ENCODE results near the gene RAPGEF3. TPM values are rescaled to one million over a fixed set of nuclear protein-coding genes. Genes with fewer than 3 reads are reported as not detected.

RAPGEF3 gene
- total RNA-seq, 2 experiments from 2014 or later = 0.94 to 1.1 TPM

- peaks cover 21% of the 10 kb centered on the region for H3K36me3 Mint-ChIP-seq
- H3K27me3 Mint-ChIP-seq = no peaks in the 10 kb centered on the region
- no peaks in the 10 kb centered on the region for H3K9me3 Mint-ChIP-seq
- POLR2A ChIA-PET = interaction anchor here (0.7 to 2.0 kb wide), 3 partner anchors 10 to 54 kb away, joined by 3 to 5 read pairs (median 3); partner anchors contain the start of gene RPAP3
- peaks cover 56% of the 10 kb centered on the region for H3K4me1 Mint-ChIP-seq
- ATAC-seq (ENCODE audit: low read depth) = no peak
- DNase-seq = no peak
- peak overlapping the region; percentile 58 for H3K4me3 Mint-ChIP-seq
- H3K27ac Mint-ChIP-seq = peak overlapping the region; percentile 90
Measured at GRCh38 chr12:47722941-47723631, 35.6 kb downstream of the RAPGEF3 start.

DNA sequence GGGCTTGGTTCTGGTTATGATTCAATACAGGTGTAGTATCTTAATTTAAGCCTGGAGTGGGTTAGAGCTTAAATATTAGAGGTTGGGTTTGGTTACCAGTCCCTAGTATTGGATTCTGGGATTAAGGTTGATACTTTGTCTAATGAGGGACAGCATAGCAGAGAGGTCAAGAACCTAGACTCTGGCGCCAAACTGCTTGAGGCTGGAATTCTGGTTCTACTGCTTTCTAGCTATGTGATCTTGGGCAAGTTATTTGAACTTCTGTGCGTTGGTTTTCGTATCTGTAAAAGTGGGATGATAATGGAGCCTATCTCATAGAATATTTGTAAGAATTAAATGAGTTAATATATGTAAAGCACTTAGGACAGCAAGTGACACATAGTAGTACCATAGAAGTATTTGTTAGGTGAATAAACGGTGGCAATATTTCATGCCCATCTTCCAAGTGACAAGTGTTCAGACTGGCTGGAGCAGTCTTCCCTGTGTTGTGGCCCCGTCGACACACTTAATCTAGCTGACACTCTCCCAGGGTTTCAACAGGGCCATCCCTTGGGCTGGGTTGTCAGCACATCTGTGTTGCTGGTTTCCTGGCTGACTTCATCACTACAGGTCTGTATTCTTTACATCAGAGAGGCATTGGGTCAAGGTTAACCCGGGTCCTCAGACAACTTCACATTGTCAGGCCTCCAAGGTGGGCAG, 36.4 kb downstream of the RAPGEF3 start:
- POLR2A ChIA-PET = interaction anchor here (1.1 to 2.0 kb wide), 3 partner anchors 11 to 36 kb away, joined by 3 to 10 read pairs (median 5); partner anchors contain the start of genes RAPGEF3 and RPAP3
- Mint-ChIP-seq H3K9me3 (no peaks in the 10 kb centered on the region), H3K36me3 (peaks cover 21% of the 10 kb centered on the region), H3K27me3 (no peaks in the 10 kb centered on the region), H3K4me3 (peak overlapping the region; percentile 69), H3K4me1 (peaks cover 64% of the 10 kb centered on the region), H3K27ac (peak overlapping the region; percentile 90)
- ATAC-seq (ENCODE audit: low read depth) = no peak
- no peak for DNase-seq

DNA sequence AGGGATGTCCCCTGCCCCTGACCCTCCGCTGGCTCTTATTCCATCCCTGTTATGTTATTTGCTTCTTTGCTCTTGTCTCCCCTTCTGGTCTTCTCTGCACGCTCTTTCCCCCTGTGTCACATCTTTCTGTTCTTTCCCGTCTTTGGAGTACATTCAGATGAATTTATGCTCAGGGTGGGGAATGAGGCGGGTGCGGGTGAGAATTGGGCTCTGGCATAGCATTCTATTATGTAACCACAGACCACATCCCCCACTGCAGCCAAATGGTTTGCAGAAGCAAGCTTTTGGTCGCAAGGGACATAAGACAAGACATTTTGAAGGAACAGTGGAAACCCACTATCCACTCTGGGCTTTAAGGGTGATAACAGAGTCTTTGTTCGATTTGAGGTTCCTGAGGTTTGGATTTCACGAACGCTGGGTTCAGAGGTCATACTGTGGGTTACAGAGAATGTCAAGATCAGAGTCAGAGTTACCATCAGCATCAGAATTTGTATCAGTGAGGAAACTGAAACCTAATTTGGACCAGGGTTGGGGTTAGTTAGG, 37.2 kb downstream of the RAPGEF3 start:
- Mint-ChIP-seq H3K27ac (peak overlapping the region; percentile 90), H3K27me3 (no peaks in the 10 kb centered on the region), H3K9me3 (no peaks in the 10 kb centered on the region), H3K36me3 (peaks cover 21% of the 10 kb centered on the region), H3K4me3 (peak overlapping the region; percentile 69), H3K4me1 (peaks cover 64% of the 10 kb centered on the region)
- peak; percentile 55 for ATAC-seq (ENCODE audit: low read depth)
- DNase-seq = no peak
- POLR2A ChIA-PET = interaction anchor here (1.1 to 2.0 kb wide), 4 partner anchors 12 to 86 kb away, joined by 3 to 10 read pairs (median 4); partner anchors contain the start of genes RAPGEF3 and RPAP3

DNA sequence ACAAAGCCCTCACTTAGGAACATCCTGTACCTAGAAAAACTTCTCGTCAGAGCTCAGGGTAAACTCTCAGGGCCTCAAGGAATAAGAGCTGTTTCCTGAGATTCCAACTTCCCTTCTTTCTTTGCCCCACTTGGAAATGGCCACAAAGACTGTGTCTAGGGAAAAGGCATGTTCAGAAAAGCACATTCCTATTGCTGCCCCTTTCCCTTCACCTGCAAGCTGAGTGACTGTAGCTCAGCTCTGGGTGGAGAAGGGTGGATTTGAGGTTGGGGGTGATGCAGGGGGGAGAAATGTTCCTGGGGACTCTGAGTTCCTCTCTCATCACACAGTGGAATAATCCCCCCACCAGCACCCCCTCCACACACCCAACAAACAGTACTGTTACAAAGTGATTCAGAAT, 40.1 kb downstream of the RAPGEF3 start:
- ATAC-seq (ENCODE audit: low read depth) (no peak), DNase-seq (no peak)
- no peak overlapping the region for H3K4me3 Mint-ChIP-seq
- POLR2A ChIA-PET = interaction anchor here (0.9 to 1.4 kb wide), 3 partner anchors 13 to 171 kb away, joined by 3 to 5 read pairs (median 3); partner anchors contain the start of gene RPAP3
- H3K36me3 Mint-ChIP-seq = peaks cover 11% of the 10 kb centered on the region
- no peaks in the 10 kb centered on the region for H3K9me3 Mint-ChIP-seq
- H3K27ac Mint-ChIP-seq = no peak overlapping the region
- H3K4me1 Mint-ChIP-seq = peaks cover 56% of the 10 kb centered on the region
- H3K27me3 Mint-ChIP-seq = no peaks in the 10 kb centered on the region

DNA sequence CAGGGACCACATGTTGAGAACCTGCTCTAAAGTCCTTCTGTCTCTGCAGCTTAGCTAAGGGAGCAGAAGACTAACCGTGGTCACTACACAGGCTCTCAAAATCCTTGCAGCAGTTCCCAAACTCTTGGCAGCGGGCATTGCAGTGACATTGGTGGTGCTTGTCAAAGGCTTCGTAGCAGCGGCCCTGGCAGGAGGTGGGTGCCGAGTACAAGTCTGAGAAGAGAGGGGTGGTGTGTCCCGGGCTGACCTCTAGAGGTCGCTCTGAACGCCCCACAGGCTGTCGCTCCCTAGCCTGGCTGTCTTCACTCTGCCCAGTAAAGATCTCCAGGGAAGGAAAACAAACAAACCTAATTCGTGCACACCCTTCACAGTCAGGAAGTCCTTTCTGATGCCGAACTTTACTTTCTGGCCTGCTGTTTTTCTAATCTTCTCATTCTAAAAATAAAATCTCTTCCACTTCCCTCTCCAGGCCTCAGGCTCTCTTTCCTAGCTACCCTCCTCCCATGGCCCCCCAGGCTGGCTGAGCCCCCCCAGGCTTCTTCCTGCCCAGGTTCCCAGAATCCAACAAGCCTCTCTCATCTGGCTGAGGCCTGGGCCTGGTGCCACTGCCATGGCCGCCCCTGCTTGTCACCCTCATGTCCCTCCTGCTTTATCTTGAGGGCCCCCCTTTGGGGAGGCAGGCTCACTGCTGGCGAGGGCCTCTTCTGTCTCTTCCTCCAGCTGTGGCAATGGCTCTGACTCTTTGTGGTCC, 41.1 kb downstream of the RAPGEF3 start:
- H3K36me3 Mint-ChIP-seq = peaks cover 7% of the 10 kb centered on the region
- peak; percentile 68 for DNase-seq
- peak; percentile 56 for ATAC-seq (ENCODE audit: low read depth)
- peak overlapping the region; percentile 41 for H3K4me3 Mint-ChIP-seq
- no peaks in the 10 kb centered on the region for H3K27me3 Mint-ChIP-seq
- no peaks in the 10 kb centered on the region for H3K9me3 Mint-ChIP-seq
- peak overlapping the region; percentile 84 for H3K27ac Mint-ChIP-seq
- H3K4me1 Mint-ChIP-seq = peaks cover 47% of the 10 kb centered on the region
- POLR2A ChIA-PET = interaction anchor here (0.9 to 1.4 kb wide), 3 partner anchors 12 to 171 kb away, joined by 3 to 5 read pairs (median 3); partner anchors contain the start of gene RPAP3

GRCh38 chr12:47717046-47717442, 41.6 kb downstream of the RAPGEF3 start:
- POLR2A ChIA-PET = no interaction called here

GRCh38 chr12:47715877-47716548, 42.7 kb downstream of the RAPGEF3 start:
- no peaks in the 10 kb centered on the region for H3K27me3 Mint-ChIP-seq
- DNase-seq (no peak), ATAC-seq (ENCODE audit: low read depth) (no peak)
- POLR2A ChIA-PET = interaction anchor here (0.8 to 1.5 kb wide), 5 partner anchors 9 to 442 kb away, joined by 3 to 6 read pairs (median 3); partner anchors contain the start of gene ASB8
- H3K4me1 Mint-ChIP-seq = peaks cover 31% of the 10 kb centered on the region
- no peaks in the 10 kb centered on the region for H3K9me3 Mint-ChIP-seq
- H3K27ac Mint-ChIP-seq = no peak overlapping the region
- H3K4me3 Mint-ChIP-seq = no peak overlapping the region
- H3K36me3 Mint-ChIP-seq = peaks cover 3% of the 10 kb centered on the region

More at GRCh38 chr12:47717046-47717442, 41.6 kb downstream of the RAPGEF3 start:
- Mint-ChIP-seq H3K9me3 (no peaks in the 10 kb centered on the region), H3K4me1 (peaks cover 41% of the 10 kb centered on the region), H3K4me3 (no peak overlapping the region), H3K27me3 (no peaks in the 10 kb centered on the region), H3K27ac (no peak overlapping the region), H3K36me3 (peaks cover 7% of the 10 kb centered on the region)
- no peak for DNase-seq
- ATAC-seq (ENCODE audit: low read depth) = no peak

GRCh38 chr12:47715393-47715876, 43.2 kb downstream of the RAPGEF3 start:
- H3K27ac Mint-ChIP-seq = no peak overlapping the region

DNA sequence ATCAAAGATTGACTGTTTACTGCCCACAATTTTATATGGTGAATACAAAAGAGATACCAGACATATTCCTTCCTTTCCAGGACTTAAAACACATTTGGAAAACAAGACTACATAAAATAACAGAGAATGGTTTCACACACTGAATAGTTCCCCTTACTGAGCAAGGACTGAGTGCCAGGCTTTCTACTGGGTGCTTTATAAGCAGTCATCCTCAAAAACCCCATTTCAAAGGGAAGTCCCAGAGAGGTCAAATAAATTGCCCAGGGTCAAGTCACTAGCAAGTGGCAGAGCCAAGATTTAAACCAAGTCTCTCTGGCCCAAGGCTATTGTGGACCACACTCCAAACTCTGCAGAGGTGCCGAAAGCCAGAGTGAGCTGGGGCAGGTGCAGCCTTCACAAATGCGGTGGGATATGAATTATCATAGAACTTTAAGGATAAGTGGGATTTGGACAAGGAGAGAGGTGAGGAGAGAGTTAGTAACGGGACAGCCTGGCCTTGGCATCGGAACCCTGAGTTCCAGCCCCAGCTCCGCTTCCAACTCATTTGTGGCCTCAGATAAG, 43.8 kb downstream of the RAPGEF3 start:
- H3K36me3 Mint-ChIP-seq = peaks cover 1% of the 10 kb centered on the region
- H3K4me1 Mint-ChIP-seq = peaks cover 25% of the 10 kb centered on the region
- no peaks in the 10 kb centered on the region for H3K27me3 Mint-ChIP-seq
- no peak for DNase-seq
- ATAC-seq (ENCODE audit: low read depth) = no peak
- POLR2A ChIA-PET = interaction anchor here (0.9 to 1.5 kb wide), 4 partner anchors 8 to 103 kb away, joined by 3 to 6 read pairs (median 4); no protein-coding TSS in a partner anchor
- H3K27ac Mint-ChIP-seq = no peak overlapping the region
- H3K9me3 Mint-ChIP-seq = no peaks in the 10 kb centered on the region
- H3K4me3 Mint-ChIP-seq = no peak overlapping the region

More at GRCh38 chr12:47715393-47715876, 43.2 kb downstream of the RAPGEF3 start:
- no peak overlapping the region for H3K4me3 Mint-ChIP-seq
- peaks cover 3% of the 10 kb centered on the region for H3K36me3 Mint-ChIP-seq
- DNase-seq (peak; percentile 67), ATAC-seq (ENCODE audit: low read depth) (peak; percentile 72)
- POLR2A ChIA-PET = interaction anchor here (0.8 to 1.5 kb wide), 6 partner anchors 9 to 442 kb away, joined by 3 to 6 read pairs (median 3); partner anchors contain the start of gene ASB8
- no peaks in the 10 kb centered on the region for H3K27me3 Mint-ChIP-seq
- peaks cover 25% of the 10 kb centered on the region for H3K4me1 Mint-ChIP-seq
- no peaks in the 10 kb centered on the region for H3K9me3 Mint-ChIP-seq

- Mint-ChIP-seq H3K27me3 (no peaks in the 10 kb centered on the region), H3K9me3 (no peaks in the 10 kb centered on the region), H3K4me1 (peaks cover 37% of the 10 kb centered on the region), H3K27ac (no peak overlapping the region), H3K36me3 (peaks cover 2% of the 10 kb centered on the region), H3K4me3 (no peak overlapping the region)
- no peak for DNase-seq
- POLR2A ChIA-PET = no interaction called here
- ATAC-seq (ENCODE audit: low read depth) = no peak
Measured at GRCh38 chr12:47712171-47712570, 46.5 kb downstream of the RAPGEF3 start.

DNA sequence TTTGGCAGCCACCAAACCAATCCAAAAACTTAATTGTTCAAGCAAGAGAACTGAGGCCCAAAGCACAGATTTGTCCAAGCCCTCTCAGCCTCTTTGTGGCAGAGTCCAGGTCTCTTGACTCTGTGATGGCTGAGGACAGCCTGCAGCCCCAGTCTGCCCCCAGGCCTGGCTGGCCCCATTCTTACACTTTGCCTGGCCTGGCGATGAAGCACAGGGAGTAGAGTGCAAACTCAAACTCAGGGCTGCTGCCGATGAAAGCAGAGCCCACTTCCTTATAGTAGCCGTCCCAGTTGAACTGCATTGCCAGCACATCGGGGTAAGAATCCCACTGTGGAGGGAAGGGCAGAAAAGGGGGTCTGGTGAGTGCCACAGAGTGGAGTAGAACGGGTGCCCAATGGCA, 47.2 kb downstream of the RAPGEF3 start:
- ATAC-seq (ENCODE audit: low read depth) (no peak), DNase-seq (no peak)
- POLR2A ChIA-PET = interaction anchor here (1.0 kb wide), 1 partner anchor 30 kb away, joined by 3 read pairs; no protein-coding TSS in a partner anchor
- Mint-ChIP-seq H3K9me3 (no peaks in the 10 kb centered on the region), H3K4me1 (peaks cover 34% of the 10 kb centered on the region), H3K4me3 (no peak overlapping the region), H3K27me3 (no peaks in the 10 kb centered on the region), H3K36me3 (peaks cover 2% of the 10 kb centered on the region), H3K27ac (no peak overlapping the region)

DNA sequence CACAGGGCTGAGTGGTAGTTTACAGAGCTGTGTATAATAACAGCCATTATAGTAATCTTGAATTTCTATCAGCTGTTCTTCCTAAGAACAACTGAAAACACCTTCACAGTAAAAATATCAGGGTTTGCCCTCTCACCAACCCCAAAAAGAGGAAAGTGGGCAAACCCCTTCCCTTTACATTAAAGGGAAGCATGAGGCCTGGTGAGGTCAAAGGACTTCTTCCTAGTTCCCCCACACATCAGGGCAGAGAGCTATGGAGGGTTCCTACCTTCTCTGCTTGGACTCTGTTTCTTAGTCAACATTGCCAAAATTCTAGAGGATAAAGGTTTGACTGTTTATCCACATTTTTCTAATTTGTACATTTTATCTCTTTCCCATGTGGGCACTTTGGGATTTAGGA, 48.4 kb downstream of the RAPGEF3 start:
- DNase-seq (no peak), ATAC-seq (ENCODE audit: low read depth) (no peak)
- peaks cover 28% of the 10 kb centered on the region for H3K4me1 Mint-ChIP-seq
- H3K4me3 Mint-ChIP-seq = no peak overlapping the region
- H3K27ac Mint-ChIP-seq = no peak overlapping the region
- no peaks in the 10 kb centered on the region for H3K9me3 Mint-ChIP-seq
- H3K36me3 Mint-ChIP-seq = peaks cover 5% of the 10 kb centered on the region
- no peaks in the 10 kb centered on the region for H3K27me3 Mint-ChIP-seq
- POLR2A ChIA-PET = interaction anchor here (0.9 kb wide), 1 partner anchor 45 kb away, joined by 3 read pairs; no protein-coding TSS in a partner anchor

Measured in activated naive CD8-positive, alpha-beta T cell treated with anti-CD3 and anti-CD28 coated beads, Interleukin-2, amount 10 ng/mL, durations not matched to agents 7 days and 5 days (primary cell).